ENCODE results near the gene YARS1.
"Not testable (repeated sequence)": the region's sequence is repeated elsewhere in the genome, so short reads cannot be mapped to it uniquely, and the experiment has no call there.

Gene YARS1

GRCh38 chr1:32804460-32804859 is 12.7 kb downstream of the YARS1 start:
- not testable (repeated sequence) for H3K56ac ChIP-seq (ENCODE audit: low read length); H4K5ac ChIP-seq (ENCODE audit: low read length); H3K27ac ChIP-seq (ENCODE audit: low read depth, low read length); H3K4me3 ChIP-seq (ENCODE audit: low read length); H3K4me1 ChIP-seq (ENCODE audit: control insufficient read depth, low read depth, low read length); H3K18ac ChIP-seq (ENCODE audit: low read length); H2BK15ac ChIP-seq (replicated peaks; ENCODE audit: low read depth); H3K27me3 ChIP-seq (ENCODE audit: insufficient read depth, low read length, poor library complexity); H4K8ac ChIP-seq (ENCODE audit: low read depth, low read length); H3K9ac ChIP-seq (ENCODE audit: low read length); H3K4me2 ChIP-seq (ENCODE audit: low read length); H2AK5ac ChIP-seq (ENCODE audit: low read length); DNase-seq; H2BK120ac ChIP-seq (ENCODE audit: low read depth, low read length); H3K4ac ChIP-seq (ENCODE audit: low read depth, low read length); H3K23ac ChIP-seq (ENCODE audit: low read length); H2BK5ac ChIP-seq (ENCODE audit: low read length)
- Histone ChIP-seq H3K79me2 (ENCODE audit: control insufficient read depth, insufficient read depth, low read length) (peaks cover 20% of the 10 kb centered on the region), H3K36me3 (ENCODE audit: control insufficient read depth, insufficient read depth, low read length) (peaks cover 10% of the 10 kb centered on the region), H3K79me1 (ENCODE audit: low read length) (peaks cover 13% of the 10 kb centered on the region)
- WGBS (ENCODE audit: extremely low coverage, insufficient coverage, low lambda C conversion rate), result no CpG with 5 or more reads among the region's 30 CpGs

- peaks cover 3% of the 10 kb centered on the region for H3K4me1 ChIP-seq (ENCODE audit: control insufficient read depth, low read depth, low read length)
- no peak overlapping the region for H3K23ac ChIP-seq (ENCODE audit: low read length)
- no peak overlapping the region for H2AK5ac ChIP-seq (ENCODE audit: low read length)
- no peak overlapping the region for H3K9ac ChIP-seq (ENCODE audit: low read length)
- H2BK15ac ChIP-seq (replicated peaks; ENCODE audit: low read depth), result no peak overlapping the region
- H2BK5ac ChIP-seq (ENCODE audit: low read length), result no peak overlapping the region
- H3K79me1 ChIP-seq (ENCODE audit: low read length), result peaks cover 10% of the 10 kb centered on the region
- peaks cover 4% of the 10 kb centered on the region for H3K79me2 ChIP-seq (ENCODE audit: control insufficient read depth, insufficient read depth, low read length)
- no CpG with 5 or more reads among the region's 9 CpGs for WGBS (ENCODE audit: extremely low coverage, insufficient coverage, low lambda C conversion rate)
- H2BK120ac ChIP-seq (ENCODE audit: low read depth, low read length), result no peak overlapping the region
- no peak for DNase-seq
- no peak overlapping the region for H4K5ac ChIP-seq (ENCODE audit: low read length)
- no peak overlapping the region for H3K56ac ChIP-seq (ENCODE audit: low read length)
- no peak overlapping the region for H3K4me2 ChIP-seq (ENCODE audit: low read length)
- no peak overlapping the region for H3K4me3 ChIP-seq (ENCODE audit: low read length)
- no peak overlapping the region for H3K4ac ChIP-seq (ENCODE audit: low read depth, low read length)
- no peaks in the 10 kb centered on the region for H3K27me3 ChIP-seq (ENCODE audit: insufficient read depth, low read length, poor library complexity)
- no peak overlapping the region for H3K18ac ChIP-seq (ENCODE audit: low read length)
- no peak overlapping the region for H4K8ac ChIP-seq (ENCODE audit: low read depth, low read length)
- H3K36me3 ChIP-seq (ENCODE audit: control insufficient read depth, insufficient read depth, low read length), result peaks cover 9% of the 10 kb centered on the region
- no peak overlapping the region for H3K27ac ChIP-seq (ENCODE audit: low read depth, low read length)
Observed at GRCh38 chr1:32801096-32801715, 16.0 kb downstream of the YARS1 start.

- Histone ChIP-seq H2BK120ac (ENCODE audit: low read depth, low read length) (no peak overlapping the region), H3K4me2 (ENCODE audit: low read length) (no peak overlapping the region), H3K4ac (ENCODE audit: low read depth, low read length) (no peak overlapping the region), H3K23ac (ENCODE audit: low read length) (no peak overlapping the region), H3K4me1 (ENCODE audit: control insufficient read depth, low read depth, low read length) (peaks cover 3% of the 10 kb centered on the region), H3K56ac (ENCODE audit: low read length) (no peak overlapping the region), H3K9ac (ENCODE audit: low read length) (no peak overlapping the region), H3K27ac (ENCODE audit: low read depth, low read length) (peak overlapping the region; percentile 6), H3K27me3 (ENCODE audit: insufficient read depth, low read length, poor library complexity) (no peaks in the 10 kb centered on the region), H2BK15ac (replicated peaks; ENCODE audit: low read depth) (no peak overlapping the region), H3K79me2 (ENCODE audit: control insufficient read depth, insufficient read depth, low read length) (peaks cover 1% of the 10 kb centered on the region), H3K79me1 (ENCODE audit: low read length) (peaks cover 6% of the 10 kb centered on the region), H3K18ac (ENCODE audit: low read length) (no peak overlapping the region), H2BK5ac (ENCODE audit: low read length) (no peak overlapping the region), H2AK5ac (ENCODE audit: low read length) (no peak overlapping the region), H4K8ac (ENCODE audit: low read depth, low read length) (no peak overlapping the region), H4K5ac (ENCODE audit: low read length) (no peak overlapping the region), H3K36me3 (ENCODE audit: control insufficient read depth, insufficient read depth, low read length) (peaks cover 5% of the 10 kb centered on the region), H3K4me3 (ENCODE audit: low read length) (no peak overlapping the region)
- peak; percentile 75 for DNase-seq
- WGBS (ENCODE audit: extremely low coverage, insufficient coverage, low lambda C conversion rate), result no CpG with 5 or more reads among the region's 8 CpGs
Observed at GRCh38 chr1:32798679-32799416, 18.3 kb downstream of the YARS1 start.

- no peak overlapping the region for H2BK120ac ChIP-seq (ENCODE audit: low read depth, low read length)
- no peak overlapping the region for H3K9ac ChIP-seq (ENCODE audit: low read length)
- no peak overlapping the region for H4K8ac ChIP-seq (ENCODE audit: low read depth, low read length)
- peaks cover 4% of the 10 kb centered on the region for H3K36me3 ChIP-seq (ENCODE audit: control insufficient read depth, insufficient read depth, low read length)
- no peak overlapping the region for H3K4me2 ChIP-seq (ENCODE audit: low read length)
- no peaks in the 10 kb centered on the region for H3K27me3 ChIP-seq (ENCODE audit: insufficient read depth, low read length, poor library complexity)
- H3K56ac ChIP-seq (ENCODE audit: low read length), result no peak overlapping the region
- H2BK5ac ChIP-seq (ENCODE audit: low read length), result no peak overlapping the region
- H3K4ac ChIP-seq (ENCODE audit: low read depth, low read length), result no peak overlapping the region
- peaks cover 6% of the 10 kb centered on the region for H3K79me1 ChIP-seq (ENCODE audit: low read length)
- no peak overlapping the region for H2BK15ac ChIP-seq (replicated peaks; ENCODE audit: low read depth)
- no peak overlapping the region for H3K23ac ChIP-seq (ENCODE audit: low read length)
- H3K4me1 ChIP-seq (ENCODE audit: control insufficient read depth, low read depth, low read length), result peaks cover 3% of the 10 kb centered on the region
- H3K79me2 ChIP-seq (ENCODE audit: control insufficient read depth, insufficient read depth, low read length), result peaks cover 1% of the 10 kb centered on the region
- H3K4me3 ChIP-seq (ENCODE audit: low read length), result no peak overlapping the region
- no peak overlapping the region for H3K27ac ChIP-seq (ENCODE audit: low read depth, low read length)
- no peak overlapping the region for H2AK5ac ChIP-seq (ENCODE audit: low read length)
- no peak for DNase-seq
- H4K5ac ChIP-seq (ENCODE audit: low read length), result no peak overlapping the region
- H3K18ac ChIP-seq (ENCODE audit: low read length), result no peak overlapping the region
- no CpG with 5 or more reads among the region's 4 CpGs for WGBS (ENCODE audit: extremely low coverage, insufficient coverage, low lambda C conversion rate)
Observed at GRCh38 chr1:32798191-32798590, 19.0 kb downstream of the YARS1 start.

- H3K79me2 ChIP-seq (ENCODE audit: control insufficient read depth, insufficient read depth, low read length), result no peaks in the 10 kb centered on the region
- H3K18ac ChIP-seq (ENCODE audit: low read length), result no peak overlapping the region
- no peak overlapping the region for H3K9ac ChIP-seq (ENCODE audit: low read length)
- H4K5ac ChIP-seq (ENCODE audit: low read length), result no peak overlapping the region
- H3K4me1 ChIP-seq (ENCODE audit: control insufficient read depth, low read depth, low read length), result peaks cover 3% of the 10 kb centered on the region
- peaks cover 6% of the 10 kb centered on the region for H3K79me1 ChIP-seq (ENCODE audit: low read length)
- H3K4me3 ChIP-seq (ENCODE audit: low read length), result no peak overlapping the region
- H2BK5ac ChIP-seq (ENCODE audit: low read length), result no peak overlapping the region
- H3K4ac ChIP-seq (ENCODE audit: low read depth, low read length), result no peak overlapping the region
- H3K23ac ChIP-seq (ENCODE audit: low read length), result no peak overlapping the region
- H2BK120ac ChIP-seq (ENCODE audit: low read depth, low read length), result no peak overlapping the region
- no peak overlapping the region for H3K4me2 ChIP-seq (ENCODE audit: low read length)
- no peak overlapping the region for H3K27ac ChIP-seq (ENCODE audit: low read depth, low read length)
- no peaks in the 10 kb centered on the region for H3K27me3 ChIP-seq (ENCODE audit: insufficient read depth, low read length, poor library complexity)
- no peak for DNase-seq
- H3K36me3 ChIP-seq (ENCODE audit: control insufficient read depth, insufficient read depth, low read length), result peaks cover 4% of the 10 kb centered on the region
- H4K8ac ChIP-seq (ENCODE audit: low read depth, low read length), result no peak overlapping the region
- WGBS (ENCODE audit: extremely low coverage, insufficient coverage, low lambda C conversion rate), result no CpG with 5 or more reads among the region's 1 CpG
- H3K56ac ChIP-seq (ENCODE audit: low read length), result no peak overlapping the region
- H2AK5ac ChIP-seq (ENCODE audit: low read length), result no peak overlapping the region
- no peak overlapping the region for H2BK15ac ChIP-seq (replicated peaks; ENCODE audit: low read depth)
Observed at GRCh38 chr1:32797456-32797855, 19.7 kb downstream of the YARS1 start.

Data from mesendoderm (in vitro differentiated cells).